HEK293 (cell line): Measurements from ENCODE around the gene ABCF1.

Experiments used
- CTCF ChIA-PET: fragments of 350-600 bp; formaldehyde crosslinking; extraction: SDS; loops from one replicate; lab custom pipeline; 2021; ENCODE audit warnings: antibody characterized with exemption; lab: Yijun Ruan, JAX
- POLR2A ChIA-PET: fragments of 300-600 bp; formaldehyde crosslinking; extraction: SDS; loops from one replicate; lab custom pipeline; 2020; ENCODE audit warnings: antibody characterized with exemption, inconsistent platforms; lab: Yijun Ruan, JAX
- H3K27ac ChIP-seq: fragments of 200-500 bp; sonication (Bioruptor generic); 2 replicates; pipeline ENCODE4 v1.5.1; 2014; ENCODE audit warnings: low read depth, low read length, control low read depth, inconsistent platforms; ENCODE audit errors: extremely low read depth
- H3K36me3 ChIP-seq, 2 experiments: fragments of 200-500 bp in 1 of 2; sonication (Bioruptor generic) in 1 of 2; 1 replicate in 1 of 2; 2 replicates in 1 of 2; pipeline ENCODE4 v1.5.1; 2014 to 2017; ENCODE audit warnings: inconsistent platforms in 2 of 2, low read length in 2 of 2; ENCODE audit not compliant: control insufficient read depth in 2 of 2, insufficient read depth in 1 of 2
- H3K4me1 ChIP-seq: fragments of 200-500 bp; sonication (Bioruptor generic); 2 replicates; pipeline ENCODE4 v1.5.1; 2014; ENCODE audit warnings: mild to moderate bottlenecking, low read length, inconsistent platforms; ENCODE audit not compliant: control insufficient read depth, insufficient read depth
- H3K4me3 ChIP-seq: 2 replicates; pipeline ENCODE4 v1.5.1; 2011; ENCODE audit warnings: low read depth, mild to moderate bottlenecking, control low read depth, low read length, moderate library complexity
- H3K9me3 ChIP-seq: fragments of 200-500 bp; sonication (Bioruptor generic); 2 replicates; pipeline ENCODE4 v1.5.1; 2014; ENCODE audit warnings: low read depth, low read length, inconsistent platforms; ENCODE audit not compliant: control insufficient read depth, insufficient read depth
- GLI2 ChIP-seq: fragments of 450-650 bp; formaldehyde crosslinking; IDR thresholded peaks from 2 replicates; pipeline ENCODE4; 2017; ENCODE audit warnings: missing biosample characterization, missing genetic modification characterization, low read depth, borderline replicate concordance
- ZBTB17 ChIP-seq: fragments of 450-650 bp; formaldehyde crosslinking; IDR thresholded peaks from 2 replicates; pipeline ENCODE4 v1.5.1; 2016; ENCODE audit warnings: missing biosample characterization, missing genetic modification characterization
- ZBTB8A ChIP-seq: fragments of 450-650 bp; formaldehyde crosslinking; IDR thresholded peaks from 2 replicates; pipeline ENCODE4 v1.5.1; 2016; ENCODE audit warnings: missing biosample characterization, missing genetic modification characterization
- ZNF157 ChIP-seq: fragments of 450-650 bp; formaldehyde crosslinking; IDR thresholded peaks from 2 replicates; pipeline ENCODE4 v1.5.1; 2016; ENCODE audit warnings: missing biosample characterization, missing genetic modification characterization
- ZNF16 ChIP-seq: fragments of 450-650 bp; formaldehyde crosslinking; IDR thresholded peaks from 2 replicates; pipeline ENCODE4 v1.5.1; 2016; ENCODE audit warnings: low read depth, missing biosample characterization, missing genetic modification characterization
- ZNF214 ChIP-seq: fragments of 450-650 bp; formaldehyde crosslinking; IDR thresholded peaks from 2 replicates; pipeline ENCODE4 v1.5.1; 2017; ENCODE audit warnings: missing biosample characterization, mild to moderate bottlenecking, missing genetic modification characterization, borderline replicate concordance
- ZNF302 ChIP-seq: fragments of 450-650 bp; formaldehyde crosslinking; IDR thresholded peaks from 2 replicates; pipeline ENCODE4 v1.5.1; 2016; ENCODE audit warnings: missing biosample characterization, missing genetic modification characterization, low read depth
- ZNF423 ChIP-seq: fragments of 450-650 bp; formaldehyde crosslinking; IDR thresholded peaks from 2 replicates; pipeline ENCODE4 v1.5.1; 2016; ENCODE audit warnings: missing biosample characterization, missing genetic modification characterization
- ZNF514 ChIP-seq: fragments of 450-650 bp; formaldehyde crosslinking; IDR thresholded peaks from 2 replicates; pipeline ENCODE4 v1.5.1; 2016; ENCODE audit warnings: missing biosample characterization, missing genetic modification characterization
- ZNF585B ChIP-seq: fragments of 450-650 bp; formaldehyde crosslinking; IDR thresholded peaks from 2 replicates; pipeline ENCODE4 v1.5.1; 2016; ENCODE audit warnings: missing biosample characterization, missing genetic modification characterization
- ZNF596 ChIP-seq: fragments of 450-650 bp; IDR thresholded peaks from 2 replicates; pipeline ENCODE4 v1.5.0; 2018; ENCODE audit warnings: missing biosample characterization, mild to moderate bottlenecking, missing genetic modification characterization, moderate library complexity
- ZNF677 ChIP-seq: fragments of 450-650 bp; IDR thresholded peaks from 2 replicates; pipeline ENCODE4 v1.5.0; 2018; ENCODE audit warnings: missing biosample characterization, mild to moderate bottlenecking, missing genetic modification characterization, moderate library complexity
- ZNF747 ChIP-seq: fragments of 450-650 bp; formaldehyde crosslinking; IDR thresholded peaks from 2 replicates; pipeline ENCODE4 v1.5.1; 2016; ENCODE audit warnings: missing biosample characterization, missing genetic modification characterization
- ZNF776 ChIP-seq: fragments of 450-650 bp; formaldehyde crosslinking; IDR thresholded peaks from 2 replicates; pipeline ENCODE4 v1.5.0; 2017; ENCODE audit warnings: missing biosample characterization, missing genetic modification characterization, borderline replicate concordance
- ZNF830 ChIP-seq: fragments of 450-650 bp; IDR thresholded peaks from 2 replicates; pipeline ENCODE4 v1.5.0; 2018; ENCODE audit warnings: missing biosample characterization, missing genetic modification characterization, low read depth, mild to moderate bottlenecking, moderate library complexity
- ZSCAN5A ChIP-seq: fragments of 450-650 bp; formaldehyde crosslinking; IDR thresholded peaks from 2 replicates; pipeline ENCODE4 v1.5.1; 2016; ENCODE audit warnings: missing biosample characterization, missing genetic modification characterization
- TF ChIP-seq, protein P1 (sequence below): fragments of 450-650 bp; formaldehyde crosslinking; IDR thresholded peaks from 2 replicates; pipeline ENCODE4 v1.5.1; 2016; ENCODE audit warnings: missing biosample characterization, missing genetic modification characterization
- TF ChIP-seq, protein P2 (sequence below): fragments of 450-650 bp; formaldehyde crosslinking; IDR thresholded peaks from 2 replicates; pipeline ENCODE4 v1.5.1; 2016; ENCODE audit warnings: missing biosample characterization, missing genetic modification characterization

The ABCF1 gene

DNA sequence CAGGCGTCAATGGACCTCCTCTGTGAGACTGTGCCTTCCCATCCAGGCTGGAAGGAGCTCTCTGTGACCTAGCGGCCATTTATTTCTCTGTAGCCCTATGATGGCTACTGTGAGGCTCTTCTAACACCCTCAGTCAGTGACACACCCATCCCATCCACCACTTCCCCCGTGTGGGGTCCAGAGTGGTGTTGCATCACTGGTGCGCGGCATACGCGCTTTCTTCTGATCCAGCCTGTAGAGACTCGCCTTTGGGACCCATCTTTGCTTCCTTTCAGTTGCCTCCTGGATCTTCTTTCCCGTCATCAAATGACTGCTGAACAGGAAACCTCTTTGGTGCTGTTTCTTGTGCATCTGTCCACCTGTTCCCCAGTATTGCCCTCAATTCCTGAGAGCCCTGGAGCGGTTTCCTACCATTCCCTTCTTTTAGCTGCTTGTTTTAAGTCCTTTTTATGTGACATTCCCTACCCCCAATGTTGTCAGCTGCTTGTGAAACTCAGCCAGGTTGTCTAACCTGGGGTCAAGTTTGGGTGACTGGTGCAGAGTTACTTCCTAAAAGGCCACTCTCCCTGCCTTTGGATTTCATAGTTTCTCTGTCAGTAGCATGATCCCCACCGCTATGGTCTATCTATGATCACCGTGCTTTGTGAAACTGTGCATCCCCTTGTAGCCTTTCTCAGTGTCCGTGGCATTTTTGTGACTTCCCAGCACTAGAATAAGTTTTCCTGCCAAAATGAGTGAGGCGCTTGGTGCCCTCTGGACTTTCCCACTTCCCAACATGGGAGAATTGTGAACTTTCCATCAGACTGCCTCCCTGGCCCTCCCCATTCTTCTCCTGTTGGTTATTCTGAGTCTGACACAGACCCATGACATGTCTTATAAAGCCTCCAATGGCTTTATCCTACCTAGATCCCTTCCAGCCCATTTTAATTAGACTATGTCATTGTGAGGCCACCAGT lies 8.5 kb upstream of the ABCF1 start:
- H3K4me3 ChIP-seq: no peak overlapping the region
- H3K4me1 ChIP-seq: 0 out of 2 replicates have a peak, but pooled peaks cover 3% of the 10 kb centered on the region
- H3K27ac ChIP-seq: no peak overlapping the region
- ChIA-PET POLR2A (interaction anchor here (0.9 to 2.1 kb wide), 2 partner anchors 8 to 75 kb away, joined by 3 to 8 read pairs; partner anchors contain the start of gene ABCF1), CTCF (interaction anchor here (0.6 to 1.0 kb wide), 3 partner anchors 18 to 466 kb away, joined by 3 to 4 read pairs (median 4); no protein-coding TSS in a partner anchor)
- no peak for TF ChIP-seq ZNF677 (tag by site-specific recombination)
- TF ChIP-seq ZNF423 (tag by site-specific recombination): no peak
- TF ChIP-seq, protein P1, sequence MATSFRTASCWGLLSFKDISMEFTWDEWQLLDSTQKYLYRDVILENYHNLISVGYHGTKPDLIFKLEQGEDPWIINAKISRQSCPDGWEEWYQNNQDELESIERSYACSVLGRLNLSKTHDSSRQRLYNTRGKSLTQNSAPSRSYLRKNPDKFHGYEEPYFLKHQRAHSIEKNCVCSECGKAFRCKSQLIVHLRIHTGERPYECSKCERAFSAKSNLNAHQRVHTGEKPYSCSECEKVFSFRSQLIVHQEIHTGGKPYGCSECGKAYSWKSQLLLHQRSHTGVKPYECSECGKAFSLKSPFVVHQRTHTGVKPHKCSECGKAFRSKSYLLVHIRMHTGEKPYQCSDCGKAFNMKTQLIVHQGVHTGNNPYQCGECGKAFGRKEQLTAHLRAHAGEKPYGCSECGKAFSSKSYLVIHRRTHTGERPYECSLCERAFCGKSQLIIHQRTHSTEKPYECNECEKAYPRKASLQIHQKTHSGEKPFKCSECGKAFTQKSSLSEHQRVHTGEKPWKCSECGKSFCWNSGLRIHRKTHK (tag by site-specific recombination): no peak
- no peak for TF ChIP-seq ZNF16 (tag by site-specific recombination)
- TF ChIP-seq ZBTB8A (tag by site-specific recombination): no peak
- TF ChIP-seq ZSCAN5A (tag by site-specific recombination): no peak
- no peak for TF ChIP-seq ZNF596 (tag by site-specific recombination)
- TF ChIP-seq ZNF585B (tag by site-specific recombination): no peak
- no peak for TF ChIP-seq ZNF776 (tag by site-specific recombination)
- no peak for TF ChIP-seq ZNF157 (tag by site-specific recombination)
- TF ChIP-seq ZNF214 (tag by site-specific recombination): no peak
- no peak for TF ChIP-seq GLI2 (tag by site-specific recombination)
- no peak for TF ChIP-seq ZNF514 (tag by site-specific recombination)
- no peaks in the 10 kb centered on the region for H3K9me3 ChIP-seq
- peaks cover 10 to 36% of the 10 kb centered on the region in 2 experiments; a peak in 2 of 3 replicates for H3K36me3 ChIP-seq

GRCh38 chr6:30564114-30564513 lies 7.1 kb upstream of the ABCF1 start:
- POLR2A ChIA-PET: interaction anchor here (0.6 to 1.3 kb wide), 4 partner anchors 19 to 51 kb away, joined by 3 to 8 read pairs (median 4); no protein-coding TSS in a partner anchor
- no peaks in the 10 kb centered on the region for H3K4me1 ChIP-seq
- no peaks in the 10 kb centered on the region for H3K9me3 ChIP-seq
- TF ChIP-seq ZNF830 (no peak), ZNF747 (tag by site-specific recombination) (no peak), ZNF302 (tag by site-specific recombination) (no peak), ZBTB17 (tag by site-specific recombination) (no peak)
- TF ChIP-seq, protein P2, sequence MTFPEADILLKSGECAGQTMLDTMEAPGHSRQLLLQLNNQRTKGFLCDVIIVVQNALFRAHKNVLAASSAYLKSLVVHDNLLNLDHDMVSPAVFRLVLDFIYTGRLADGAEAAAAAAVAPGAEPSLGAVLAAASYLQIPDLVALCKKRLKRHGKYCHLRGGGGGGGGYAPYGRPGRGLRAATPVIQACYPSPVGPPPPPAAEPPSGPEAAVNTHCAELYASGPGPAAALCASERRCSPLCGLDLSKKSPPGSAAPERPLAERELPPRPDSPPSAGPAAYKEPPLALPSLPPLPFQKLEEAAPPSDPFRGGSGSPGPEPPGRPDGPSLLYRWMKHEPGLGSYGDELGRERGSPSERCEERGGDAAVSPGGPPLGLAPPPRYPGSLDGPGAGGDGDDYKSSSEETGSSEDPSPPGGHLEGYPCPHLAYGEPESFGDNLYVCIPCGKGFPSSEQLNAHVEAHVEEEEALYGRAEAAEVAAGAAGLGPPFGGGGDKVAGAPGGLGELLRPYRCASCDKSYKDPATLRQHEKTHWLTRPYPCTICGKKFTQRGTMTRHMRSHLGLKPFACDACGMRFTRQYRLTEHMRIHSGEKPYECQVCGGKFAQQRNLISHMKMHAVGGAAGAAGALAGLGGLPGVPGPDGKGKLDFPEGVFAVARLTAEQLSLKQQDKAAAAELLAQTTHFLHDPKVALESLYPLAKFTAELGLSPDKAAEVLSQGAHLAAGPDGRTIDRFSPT (tag by site-specific recombination): no peak
- H3K36me3 ChIP-seq: peaks cover 2 to 29% of the 10 kb centered on the region in 2 experiments; a peak in 2 of 3 replicates
- no peak overlapping the region for H3K4me3 ChIP-seq
- CTCF ChIA-PET: interaction anchor here (0.8 to 4.1 kb wide), 3 partner anchors 13 to 23 kb away, joined by 3 to 29 read pairs (median 16); no protein-coding TSS in a partner anchor
- H3K27ac ChIP-seq: 0 out of 2 replicates have a peak overlapping the region, but pooled peaks have one; percentile 7
